ENCODE results near the gene HSF5. TPM values are rescaled to one million over a fixed set of nuclear protein-coding genes. Genes with fewer than 3 reads are reported as not detected.

Gene HSF5
- total and polyA plus RNA-seq, 2 of the 13 experiments (the other 11 are each of a cell fraction or from before 2014, with no cell fraction given): not detected

DNA sequence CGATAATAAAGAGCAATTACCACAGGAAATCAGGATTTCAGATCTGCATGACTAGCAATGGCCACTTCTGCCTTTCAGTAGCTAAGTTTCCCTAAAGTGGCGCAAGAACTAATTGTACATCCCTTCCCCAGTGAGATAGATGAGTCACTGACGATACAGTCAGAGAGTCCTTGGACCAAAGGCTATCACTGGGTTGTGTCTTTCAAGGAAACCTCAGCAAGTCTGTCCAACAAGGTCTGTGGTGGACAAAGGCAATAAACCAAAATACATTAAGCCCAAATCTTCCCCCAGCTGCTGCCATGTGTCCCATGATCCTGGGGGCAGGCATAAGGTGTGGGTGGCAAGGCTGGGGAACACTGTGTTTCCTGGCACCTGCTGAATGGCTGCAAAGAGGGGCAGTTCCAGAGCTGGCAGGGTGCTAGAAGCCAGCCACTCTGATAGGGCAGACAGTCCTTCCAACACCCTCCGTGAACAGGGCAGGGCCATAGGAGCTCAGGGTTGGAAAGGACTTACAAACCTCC, 46.8 kb upstream of the HSF5 start (continued):
- TF ChIP-seq, protein P1, sequence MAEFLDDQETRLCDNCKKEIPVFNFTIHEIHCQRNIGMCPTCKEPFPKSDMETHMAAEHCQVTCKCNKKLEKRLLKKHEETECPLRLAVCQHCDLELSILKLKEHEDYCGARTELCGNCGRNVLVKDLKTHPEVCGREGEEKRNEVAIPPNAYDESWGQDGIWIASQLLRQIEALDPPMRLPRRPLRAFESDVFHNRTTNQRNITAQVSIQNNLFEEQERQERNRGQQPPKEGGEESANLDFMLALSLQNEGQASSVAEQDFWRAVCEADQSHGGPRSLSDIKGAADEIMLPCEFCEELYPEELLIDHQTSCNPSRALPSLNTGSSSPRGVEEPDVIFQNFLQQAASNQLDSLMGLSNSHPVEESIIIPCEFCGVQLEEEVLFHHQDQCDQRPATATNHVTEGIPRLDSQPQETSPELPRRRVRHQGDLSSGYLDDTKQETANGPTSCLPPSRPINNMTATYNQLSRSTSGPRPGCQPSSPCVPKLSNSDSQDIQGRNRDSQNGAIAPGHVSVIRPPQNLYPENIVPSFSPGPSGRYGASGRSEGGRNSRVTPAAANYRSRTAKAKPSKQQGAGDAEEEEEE (CRISPR knock-in tag; IDR thresholded peaks at IDR 0.05; ENCODE audit: borderline replicate concordance): no peak
- TF ChIP-seq NCOR1 (IDR thresholded peaks at IDR 0.05; ENCODE audit: borderline replicate concordance, low read length) (no peak), TEAD2 (CRISPR knock-in tag; IDR thresholded peaks at IDR 0.05) (no peak), ZNF501 (CRISPR knock-in tag; IDR thresholded peaks at IDR 0.05) (peak; percentile 38; the same call in 1 of the 2 replicates), CHCHD3 (CRISPR knock-in tag; IDR thresholded peaks at IDR 0.05) (no peak), ZNF546 (CRISPR knock-in tag; conservative IDR thresholded peaks at IDR 0.05) (no peak), ONECUT2 (CRISPR knock-in tag; IDR thresholded peaks at IDR 0.05) (no peak), GLI4 (CRISPR knock-in tag; IDR thresholded peaks at IDR 0.05; ENCODE audit: borderline replicate concordance) (no peak)
- TF ChIP-seq, protein P2, sequence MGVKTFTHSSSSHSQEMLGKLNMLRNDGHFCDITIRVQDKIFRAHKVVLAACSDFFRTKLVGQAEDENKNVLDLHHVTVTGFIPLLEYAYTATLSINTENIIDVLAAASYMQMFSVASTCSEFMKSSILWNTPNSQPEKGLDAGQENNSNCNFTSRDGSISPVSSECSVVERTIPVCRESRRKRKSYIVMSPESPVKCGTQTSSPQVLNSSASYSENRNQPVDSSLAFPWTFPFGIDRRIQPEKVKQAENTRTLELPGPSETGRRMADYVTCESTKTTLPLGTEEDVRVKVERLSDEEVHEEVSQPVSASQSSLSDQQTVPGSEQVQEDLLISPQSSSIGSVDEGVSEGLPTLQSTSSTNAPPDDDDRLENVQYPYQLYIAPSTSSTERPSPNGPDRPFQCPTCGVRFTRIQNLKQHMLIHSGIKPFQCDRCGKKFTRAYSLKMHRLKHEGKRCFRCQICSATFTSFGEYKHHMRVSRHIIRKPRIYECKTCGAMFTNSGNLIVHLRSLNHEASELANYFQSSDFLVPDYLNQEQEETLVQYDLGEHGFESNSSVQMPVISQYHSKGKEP (CRISPR knock-in tag; IDR thresholded peaks at IDR 0.05): no peak
- TF ChIP-seq, protein P3, sequence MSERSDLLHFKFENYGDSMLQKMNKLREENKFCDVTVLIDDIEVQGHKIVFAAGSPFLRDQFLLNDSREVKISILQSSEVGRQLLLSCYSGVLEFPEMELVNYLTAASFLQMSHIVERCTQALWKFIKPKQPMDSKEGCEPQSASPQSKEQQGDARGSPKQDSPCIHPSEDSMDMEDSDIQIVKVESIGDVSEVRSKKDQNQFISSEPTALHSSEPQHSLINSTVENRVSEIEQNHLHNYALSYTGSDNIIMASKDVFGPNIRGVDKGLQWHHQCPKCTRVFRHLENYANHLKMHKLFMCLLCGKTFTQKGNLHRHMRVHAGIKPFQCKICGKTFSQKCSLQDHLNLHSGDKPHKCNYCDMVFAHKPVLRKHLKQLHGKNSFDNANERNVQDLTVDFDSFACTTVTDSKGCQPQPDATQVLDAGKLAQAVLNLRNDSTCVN (CRISPR knock-in tag; IDR thresholded peaks at IDR 0.05; ENCODE audit: borderline replicate concordance): no peak
- TF ChIP-seq, protein P4, sequence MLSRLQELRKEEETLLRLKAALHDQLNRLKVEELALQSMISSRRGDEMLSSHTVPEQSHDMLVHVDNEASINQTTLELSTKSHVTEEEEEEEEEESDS (CRISPR knock-in tag; IDR thresholded peaks at IDR 0.05; ENCODE audit: borderline replicate concordance): no peak
- TF ChIP-seq, protein P5, sequence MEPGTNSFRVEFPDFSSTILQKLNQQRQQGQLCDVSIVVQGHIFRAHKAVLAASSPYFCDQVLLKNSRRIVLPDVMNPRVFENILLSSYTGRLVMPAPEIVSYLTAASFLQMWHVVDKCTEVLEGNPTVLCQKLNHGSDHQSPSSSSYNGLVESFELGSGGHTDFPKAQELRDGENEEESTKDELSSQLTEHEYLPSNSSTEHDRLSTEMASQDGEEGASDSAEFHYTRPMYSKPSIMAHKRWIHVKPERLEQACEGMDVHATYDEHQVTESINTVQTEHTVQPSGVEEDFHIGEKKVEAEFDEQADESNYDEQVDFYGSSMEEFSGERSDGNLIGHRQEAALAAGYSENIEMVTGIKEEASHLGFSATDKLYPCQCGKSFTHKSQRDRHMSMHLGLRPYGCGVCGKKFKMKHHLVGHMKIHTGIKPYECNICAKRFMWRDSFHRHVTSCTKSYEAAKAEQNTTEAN (CRISPR knock-in tag; conservative IDR thresholded peaks at IDR 0.05): no peak
- TF ChIP-seq, protein P6, sequence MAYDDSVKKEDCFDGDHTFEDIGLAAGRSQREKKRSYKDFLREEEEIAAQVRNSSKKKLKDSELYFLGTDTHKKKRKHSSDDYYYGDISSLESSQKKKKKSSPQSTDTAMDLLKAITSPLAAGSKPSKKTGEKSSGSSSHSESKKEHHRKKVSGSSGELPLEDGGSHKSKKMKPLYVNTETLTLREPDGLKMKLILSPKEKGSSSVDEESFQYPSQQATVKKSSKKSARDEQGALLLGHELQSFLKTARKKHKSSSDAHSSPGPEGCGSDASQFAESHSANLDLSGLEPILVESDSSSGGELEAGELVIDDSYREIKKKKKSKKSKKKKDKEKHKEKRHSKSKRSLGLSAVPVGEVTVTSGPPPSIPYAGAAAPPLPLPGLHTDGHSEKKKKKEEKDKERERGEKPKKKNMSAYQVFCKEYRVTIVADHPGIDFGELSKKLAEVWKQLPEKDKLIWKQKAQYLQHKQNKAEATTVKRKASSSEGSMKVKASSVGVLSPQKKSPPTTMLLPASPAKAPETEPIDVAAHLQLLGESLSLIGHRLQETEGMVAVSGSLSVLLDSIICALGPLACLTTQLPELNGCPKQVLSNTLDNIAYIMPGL (CRISPR knock-in tag; IDR thresholded peaks at IDR 0.05; ENCODE audit: borderline replicate concordance in 1 of 2, low read depth in 1 of 2): 0 out of 4 replicates have a peak, but pooled peaks of 1 of the 2 experiments have one; percentile 24

Data from HepG2 (cell line).